Body of pancreas (tissue), 4 donors: ENCODE measurements around the gene KIAA1671. TPM values are rescaled to one million over a fixed set of nuclear protein-coding genes. Genes with fewer than 3 reads are reported as not detected.

ENCODE experiments used
- ATAC-seq: fragments of 150-250 bp; one replicate; pipeline ENCODE4 v1.9.1; 2016
- DNase-seq, 4 donors: peaks; one replicate each; pipeline ENCODE4 v3.0.0-alpha.2; 2019
- H3K27ac ChIP-seq, 4 donors: fragments of 200-600 bp; sonication (generic); 1 replicate in 3 of 4; 2 replicates in 1 of 4; pipeline versions ENCODE4 v1.5.1 to v1.6.1; 2016 to 2019; ENCODE audit warnings: mild to moderate bottlenecking in 1 of 4, mixed read lengths in 1 of 4, moderate library complexity in 1 of 4
- H3K27me3 ChIP-seq, 2 donors: fragments of 200-600 bp; sonication (generic); one replicate each; pipeline ENCODE4 v1.6.0; 2016; ENCODE audit warnings: mild to moderate bottlenecking in 1 of 2
- H3K36me3 ChIP-seq, 2 donors: fragments of 200-600 bp; sonication (generic); replicated peaks in 1 of 2; 2 replicates each; pipeline ENCODE4 v1.5.1; 2016; ENCODE audit warnings: low read depth in 2 of 2; ENCODE audit not compliant: insufficient read depth in 1 of 2
- H3K4me1 ChIP-seq: fragments of 200-600 bp; sonication (generic); one replicate; pipeline ENCODE4 v1.6.0; 2016
- H3K4me3 ChIP-seq, 2 donors: fragments of 200-600 bp; sonication (generic); 1 replicate in 1 of 2; 2 replicates in 1 of 2; pipeline ENCODE4 v1.5.1; 2016 to 2019
- H3K9me3 ChIP-seq, 3 donors: fragments of 200-600 bp; sonication (generic); 1 replicate in 2 of 3; 2 replicates in 1 of 3; pipeline ENCODE4 v1.5.1; 2016
- POLR2A ChIP-seq, 3 donors: fragments of 450-650 bp; IDR thresholded peaks; one replicate each; pipeline ENCODE4 v1.6.1; 2016; ENCODE audit warnings: antibody characterized with exemption in 3 of 3, mild to moderate bottlenecking in 2 of 3
- WGBS, 2 donors: methylation state at CpG; one replicate each; pipeline ENCODE4 v1.1.5; 2017; 5-methylcytosine and 5-hydroxymethylcytosine counted together
- intact Hi-C: fragments of 100-400 bp; cut with DNase I; formaldehyde crosslinking; loops from one replicate; pipeline ENCODE4 v1.15.1; 2023
- total RNA-seq, 2 donors: library from RNA; depleted of rRNA; stranded (reverse); fragments of >200 nt; gene quantifications; one replicate each; pipeline ENCODE4 v1.1.0, GENCODE V29; 2016
- TF ChIP-seq, protein P1 (sequence below), 7 experiments: fragments of 450-650 bp in 4 of 7; fragments of 200-600 bp in 3 of 7; sonication (generic) in 3 of 7; IDR thresholded peaks; one replicate each; pipeline ENCODE4 v1.5.1; 2016 to 2019; ENCODE audit warnings: antibody characterized with exemption in 7 of 7

Gene KIAA1671
- total RNA-seq, 2 donors from 2014 or later = 24.9 to 79.8 TPM

DNA sequence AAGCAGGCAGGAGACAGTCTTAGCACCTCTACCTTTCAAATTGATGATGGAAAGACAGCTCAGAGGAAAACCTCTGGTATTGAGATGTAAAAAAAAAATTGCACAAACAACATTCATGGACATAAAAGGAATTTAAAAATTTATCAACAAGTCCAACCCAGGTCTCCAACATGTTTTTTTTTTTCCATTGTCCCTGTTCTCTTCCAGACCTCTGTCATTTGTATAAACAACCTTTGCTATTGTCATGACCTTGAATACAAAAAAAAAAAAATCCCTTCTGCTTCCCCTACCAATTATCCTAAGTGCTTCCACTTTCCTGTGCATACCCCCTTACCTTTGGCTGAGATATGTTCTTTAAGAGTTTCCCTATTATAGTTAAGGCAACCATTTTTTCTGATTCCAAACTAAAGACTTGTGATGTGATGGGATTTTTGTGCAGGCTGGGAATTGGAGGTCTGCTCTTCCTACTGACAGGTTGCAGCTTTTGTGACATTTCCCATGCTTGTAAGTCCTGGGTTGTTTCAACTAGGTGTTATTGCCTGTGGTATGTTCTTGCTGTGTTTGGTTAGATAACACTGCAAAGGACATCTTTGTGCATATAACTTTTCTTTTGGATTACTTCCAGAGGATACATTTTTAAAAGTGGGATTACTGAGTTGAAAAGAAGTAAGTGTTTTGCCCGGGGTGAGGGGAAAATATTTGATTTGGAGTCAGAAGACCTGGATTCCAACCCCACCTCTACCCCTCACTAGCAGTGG lies 67.1 kb downstream of the KIAA1671 start:
- ATAC-seq (no peak), DNase-seq (no peak)
- no peaks in the 10 kb centered on the region for H3K36me3 ChIP-seq
- H3K27me3 ChIP-seq = no peaks in the 10 kb centered on the region
- WGBS, 2 donors = 74 to 82% methylated on average over 1 of the region's 1 CpG
- H3K4me1 ChIP-seq = peaks cover 20% of the 10 kb centered on the region
- intact Hi-C loops = no loop called here
- no peak overlapping the region for H3K4me3 ChIP-seq
- no peaks in the 10 kb centered on the region for H3K9me3 ChIP-seq
- H3K27ac ChIP-seq = no peak overlapping the region
- TF ChIP-seq POLR2A (IDR thresholded peaks at IDR 0.05) = no peak
- TF ChIP-seq, protein P1, sequence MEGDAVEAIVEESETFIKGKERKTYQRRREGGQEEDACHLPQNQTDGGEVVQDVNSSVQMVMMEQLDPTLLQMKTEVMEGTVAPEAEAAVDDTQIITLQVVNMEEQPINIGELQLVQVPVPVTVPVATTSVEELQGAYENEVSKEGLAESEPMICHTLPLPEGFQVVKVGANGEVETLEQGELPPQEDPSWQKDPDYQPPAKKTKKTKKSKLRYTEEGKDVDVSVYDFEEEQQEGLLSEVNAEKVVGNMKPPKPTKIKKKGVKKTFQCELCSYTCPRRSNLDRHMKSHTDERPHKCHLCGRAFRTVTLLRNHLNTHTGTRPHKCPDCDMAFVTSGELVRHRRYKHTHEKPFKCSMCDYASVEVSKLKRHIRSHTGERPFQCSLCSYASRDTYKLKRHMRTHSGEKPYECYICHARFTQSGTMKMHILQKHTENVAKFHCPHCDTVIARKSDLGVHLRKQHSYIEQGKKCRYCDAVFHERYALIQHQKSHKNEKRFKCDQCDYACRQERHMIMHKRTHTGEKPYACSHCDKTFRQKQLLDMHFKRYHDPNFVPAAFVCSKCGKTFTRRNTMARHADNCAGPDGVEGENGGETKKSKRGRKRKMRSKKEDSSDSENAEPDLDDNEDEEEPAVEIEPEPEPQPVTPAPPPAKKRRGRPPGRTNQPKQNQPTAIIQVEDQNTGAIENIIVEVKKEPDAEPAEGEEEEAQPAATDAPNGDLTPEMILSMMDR (IDR thresholded peaks at IDR 0.05) = no peak

DNA sequence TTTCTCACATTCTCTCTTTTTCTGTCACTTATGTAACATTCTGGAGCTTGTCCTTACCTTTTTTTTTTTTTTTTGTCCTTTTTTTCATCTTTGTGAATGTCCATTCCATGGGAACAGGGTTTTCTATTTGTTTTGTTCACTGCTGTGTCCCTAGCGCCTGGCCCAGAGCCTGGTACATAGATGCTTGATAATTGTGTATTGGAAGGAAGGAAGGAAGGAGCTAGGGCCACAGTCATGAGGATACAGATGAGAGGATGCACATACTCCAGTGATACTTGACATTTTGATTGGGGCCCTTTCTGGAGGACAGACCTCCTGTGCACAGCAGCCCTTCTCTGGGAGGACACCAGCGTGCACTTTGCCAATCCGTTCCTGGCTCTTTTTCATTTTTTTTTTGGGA lies 68.9 kb downstream of the KIAA1671 start:
- ATAC-seq (peak; percentile 25), DNase-seq (peak in 1 of 4 donors; percentile 39)
- Histone ChIP-seq H3K27ac (peak overlapping the region in 1 of 4 donors; percentile 13), H3K36me3 (no peaks in the 10 kb centered on the region), H3K4me3 (no peak overlapping the region), H3K9me3 (no peaks in the 10 kb centered on the region), H3K4me1 (peaks cover 21% of the 10 kb centered on the region), H3K27me3 (no peaks in the 10 kb centered on the region)
- 77 to 89% methylated on average over 3 of the region's 3 CpGs for WGBS, 2 donors
- TF ChIP-seq, protein P1 (IDR thresholded peaks at IDR 0.05) = no peak
- TF ChIP-seq POLR2A (IDR thresholded peaks at IDR 0.05) = no peak
- intact Hi-C loops = no loop called here

DNA sequence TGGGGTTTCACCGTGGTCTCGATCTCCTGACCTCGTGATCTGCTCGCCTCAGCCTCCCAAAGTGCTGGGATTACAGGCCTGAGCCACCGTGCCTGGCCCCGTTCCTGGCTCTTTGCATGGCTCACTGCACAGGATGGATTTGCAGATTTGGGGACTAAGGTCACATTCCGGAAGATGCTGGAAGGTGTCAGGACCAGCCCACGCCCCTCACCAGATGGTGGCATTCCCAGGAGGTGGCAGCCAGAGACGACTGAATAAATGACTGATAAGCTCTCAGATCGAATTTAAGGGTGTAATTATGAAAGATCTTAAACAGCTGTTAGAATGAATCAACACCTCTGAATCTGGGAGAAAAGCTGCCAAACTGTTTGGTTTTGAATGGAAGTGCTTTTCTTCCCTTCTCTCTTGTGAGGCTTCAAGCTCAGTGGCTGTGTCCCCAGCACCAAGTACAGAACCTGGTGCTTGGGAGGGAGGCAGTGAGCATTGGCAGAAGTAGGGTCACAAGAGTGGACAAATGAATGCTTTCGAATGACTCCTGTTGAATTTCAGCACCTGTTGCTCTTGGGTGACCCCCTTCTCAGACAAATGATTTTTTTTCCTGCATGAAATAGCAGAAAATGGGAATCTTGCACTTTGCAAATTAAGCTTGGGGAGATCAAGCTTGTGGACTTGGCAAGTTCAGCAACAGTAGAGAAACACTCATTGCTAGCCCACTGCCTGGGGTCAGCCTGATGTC lies 69.6 kb downstream of the KIAA1671 start:
- DNase-seq (peak; percentile 73 to 79 (median 74)), ATAC-seq (peak; percentile 80)
- Histone ChIP-seq H3K4me3 (no peak overlapping the region), H3K27me3 (no peaks in the 10 kb centered on the region), H3K36me3 (no peaks in the 10 kb centered on the region), H3K9me3 (no peaks in the 10 kb centered on the region), H3K27ac (peak overlapping the region; percentile 13 to 54 (median 42)), H3K4me1 (peaks cover 27% of the 10 kb centered on the region)
- intact Hi-C loops = no loop called here
- TF ChIP-seq, protein P1 (IDR thresholded peaks at IDR 0.05) = no peak
- 27 to 35% methylated on average over 6 to 11 of the region's 11 CpGs for WGBS, 2 donors

DNA sequence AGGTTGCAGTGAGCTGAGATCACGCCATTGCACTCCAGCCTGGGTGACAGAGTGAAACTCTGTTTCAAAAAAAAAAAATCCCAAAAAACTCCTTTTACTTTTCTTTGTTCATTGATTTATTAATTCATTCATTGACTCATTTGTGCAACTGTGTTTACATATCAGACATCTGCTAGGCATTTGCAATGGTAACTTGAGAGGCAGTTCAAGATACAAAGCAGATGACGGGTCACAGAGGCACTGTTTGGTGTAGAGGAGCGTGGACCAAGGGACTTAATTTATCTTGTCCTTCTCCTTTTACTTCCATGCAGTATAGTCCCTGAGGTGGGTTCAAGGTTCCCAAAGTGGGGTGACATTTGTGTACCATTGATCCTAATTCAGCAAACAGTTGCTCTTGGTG lies 71.4 kb downstream of the KIAA1671 start:
- TF ChIP-seq POLR2A (IDR thresholded peaks at IDR 0.05) = no peak
- TF ChIP-seq, protein P1 (IDR thresholded peaks at IDR 0.05) = no peak
- peaks cover 27% of the 10 kb centered on the region for H3K4me1 ChIP-seq
- intact Hi-C loops = no loop called here
- DNase-seq (no peak), ATAC-seq (no peak)
- H3K9me3 ChIP-seq = no peaks in the 10 kb centered on the region
- no peak overlapping the region for H3K4me3 ChIP-seq
- no peak overlapping the region for H3K27ac ChIP-seq
- H3K36me3 ChIP-seq = no peaks in the 10 kb centered on the region
- no peaks in the 10 kb centered on the region for H3K27me3 ChIP-seq
- WGBS, 2 donors = 77 to 84% methylated on average over 3 of the region's 3 CpGs
